Activated CD4-positive, alpha-beta T cell treated with anti-CD3 and anti-CD28 coated beads, Interleukin-2, amount 50 U/mL, for 48 hours (primary cell): ENCODE measurements around the gene USP44.
"Not testable (repeated sequence)": the region's sequence is repeated elsewhere in the genome, so short reads cannot be mapped to it uniquely, and the experiment has no call there.

Experiments used
- DNase-seq, 2 experiments: peaks; one replicate each; pipeline ENCODE4 v3.0.0-alpha.2; 2020

Gene USP44

DNA sequence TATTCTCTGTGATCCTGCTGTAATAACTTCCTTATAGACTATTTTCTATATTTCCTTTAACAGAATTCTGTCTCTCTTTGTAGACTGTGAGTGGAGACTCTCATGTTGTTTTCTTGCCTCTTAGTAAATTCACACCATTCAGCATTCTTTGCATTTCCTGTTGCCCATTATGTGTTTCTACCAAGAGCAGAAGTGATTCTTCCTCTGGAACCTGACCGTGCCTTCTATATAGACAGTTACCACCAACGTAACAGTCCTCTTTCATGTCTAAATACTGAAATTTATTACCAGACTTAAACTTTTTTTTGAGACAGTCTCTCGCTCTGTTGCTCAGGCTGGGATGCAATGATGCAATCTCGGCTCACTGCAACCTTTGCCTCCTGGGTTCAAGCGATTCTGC is 46.2 kb downstream of the USP44 start:
- DNase-seq: no peak

DNA sequence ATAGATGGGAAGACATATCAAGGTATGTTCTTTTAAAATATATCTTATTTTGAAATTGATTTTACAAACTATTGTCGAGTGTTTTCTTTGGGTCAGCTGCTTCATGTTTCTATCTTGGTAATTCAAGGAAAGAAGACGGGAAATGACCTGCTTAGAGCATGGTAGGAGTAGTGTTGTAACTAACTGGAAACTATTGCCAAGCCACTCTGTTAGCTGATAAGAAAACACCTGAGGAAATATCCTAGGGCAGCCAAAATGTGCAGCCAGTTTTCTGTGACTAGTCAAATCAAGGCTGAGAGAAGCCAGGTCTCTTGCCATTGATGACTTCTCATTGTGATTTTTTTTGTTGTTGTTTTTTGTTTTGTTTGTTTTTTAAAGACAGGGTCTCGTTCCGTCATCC is 47.1 kb downstream of the USP44 start:
- no peak for DNase-seq

DNA sequence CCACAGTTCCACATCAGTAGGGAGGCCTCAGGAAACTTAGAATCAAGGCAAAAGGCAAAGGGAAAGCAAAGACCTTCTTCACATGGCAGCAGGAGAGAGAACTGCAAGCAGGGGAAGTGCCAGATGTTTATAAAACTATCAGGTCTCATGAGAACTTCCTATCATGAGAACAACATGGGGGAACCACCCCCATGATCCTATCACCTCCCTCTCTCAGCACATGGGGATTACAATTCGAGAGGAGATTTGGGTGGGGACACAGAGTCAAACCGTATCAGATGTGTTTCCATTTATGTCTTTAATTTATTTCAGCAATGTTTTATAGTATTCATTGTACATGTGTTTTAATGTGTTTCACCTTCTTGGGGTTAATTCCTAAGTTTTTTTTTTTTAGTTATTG is 51.5 kb downstream of the USP44 start:
- DNase-seq: no peak

DNA sequence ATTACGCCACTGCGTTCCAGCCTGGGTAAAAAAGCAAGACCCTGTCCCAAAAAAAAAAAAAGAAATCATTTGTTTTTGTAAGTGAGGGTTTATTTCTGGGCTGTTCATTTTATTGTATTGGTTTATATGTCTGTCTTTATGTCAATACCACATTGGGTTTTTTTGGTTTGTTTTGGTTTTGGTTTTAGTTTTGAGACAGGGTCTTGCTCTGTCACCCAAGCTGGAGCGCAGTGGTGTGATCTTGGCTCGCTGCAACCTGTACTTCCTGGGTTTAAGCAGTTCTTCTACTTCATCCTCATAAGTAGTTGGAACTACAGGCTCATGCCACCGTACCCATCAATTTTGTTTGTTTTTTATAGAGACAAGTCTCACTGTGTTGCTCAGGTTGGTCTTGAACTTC is 52.3 kb downstream of the USP44 start:
- no peak for DNase-seq

DNA sequence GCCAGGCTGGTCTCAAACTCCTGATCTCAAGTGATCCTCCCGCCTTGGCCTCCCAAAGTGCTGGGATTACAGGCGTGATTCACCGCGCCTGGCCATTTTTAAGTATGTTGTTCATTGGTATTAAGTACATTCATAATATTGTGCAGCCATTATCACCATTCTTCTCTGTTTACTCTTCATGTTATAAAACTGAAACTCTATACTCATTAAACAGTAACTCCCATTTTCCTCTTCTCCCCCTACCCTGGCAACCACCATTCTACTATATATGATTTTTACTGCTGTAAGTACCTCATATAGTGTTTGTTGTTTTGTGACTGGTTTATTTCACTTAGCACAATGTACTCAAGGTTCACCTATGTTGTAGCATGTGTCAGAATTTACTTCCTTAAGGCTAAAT is 54.2 kb downstream of the USP44 start:
- DNase-seq: no peak

DNA sequence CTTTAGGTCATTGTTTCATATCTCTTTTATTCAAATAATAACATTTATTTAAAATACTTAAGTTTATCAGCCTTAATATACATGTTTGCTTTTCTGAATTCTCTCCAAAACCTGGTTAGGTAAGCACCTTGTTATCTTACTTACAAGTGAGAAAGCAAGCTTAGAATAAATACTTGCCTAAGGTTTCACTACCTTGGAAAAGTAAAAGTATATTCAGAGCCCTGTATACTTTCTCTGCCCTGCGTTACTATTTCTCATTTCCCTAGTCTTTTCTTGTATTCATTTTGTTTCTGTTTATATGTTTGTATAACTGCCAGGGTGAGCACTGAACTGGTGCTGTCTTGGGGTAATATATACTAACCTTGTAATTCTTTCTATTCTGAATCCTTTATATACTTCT is 55.8 kb downstream of the USP44 start:
- no peak for DNase-seq

DNA sequence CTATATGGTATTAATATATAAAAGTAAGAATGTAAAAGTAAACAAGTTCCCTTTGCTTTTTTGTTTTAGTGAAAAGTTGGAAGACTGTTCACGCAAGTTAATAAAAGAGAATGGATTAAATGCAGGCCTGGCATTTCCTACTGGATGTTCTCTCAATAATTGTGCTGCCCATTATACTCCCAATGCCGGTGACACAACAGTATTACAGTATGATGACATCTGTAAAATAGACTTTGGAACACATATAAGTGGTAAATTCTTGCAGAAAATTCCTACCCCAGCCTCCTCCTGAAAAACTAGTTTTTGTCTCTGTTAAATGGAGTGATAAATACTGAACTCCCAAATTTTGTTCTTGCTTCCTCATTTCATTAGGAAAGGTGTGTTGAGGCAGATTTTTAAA is 56.4 kb downstream of the USP44 start:
- DNase-seq: no peak

DNA sequence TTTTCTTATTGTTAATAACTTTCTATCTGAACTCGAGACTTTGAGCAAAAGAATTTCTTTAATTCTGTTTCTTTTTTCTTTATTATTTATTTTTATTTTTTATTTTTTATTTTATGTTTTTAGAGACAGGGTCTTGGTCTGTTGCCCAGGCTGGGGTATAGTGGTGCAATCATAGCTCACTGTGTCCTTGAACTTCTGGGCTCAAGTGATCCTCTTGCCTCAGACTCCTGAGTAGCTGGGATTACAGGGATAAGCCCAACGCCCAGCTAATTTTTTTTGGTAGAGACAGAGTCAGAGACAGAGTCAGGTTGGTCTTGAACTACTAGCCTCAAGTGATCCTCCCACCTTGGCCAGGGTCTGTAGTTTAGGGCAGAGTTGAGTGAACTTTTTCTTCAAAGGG is 58.8 kb downstream of the USP44 start:
- no peak for DNase-seq

DNA sequence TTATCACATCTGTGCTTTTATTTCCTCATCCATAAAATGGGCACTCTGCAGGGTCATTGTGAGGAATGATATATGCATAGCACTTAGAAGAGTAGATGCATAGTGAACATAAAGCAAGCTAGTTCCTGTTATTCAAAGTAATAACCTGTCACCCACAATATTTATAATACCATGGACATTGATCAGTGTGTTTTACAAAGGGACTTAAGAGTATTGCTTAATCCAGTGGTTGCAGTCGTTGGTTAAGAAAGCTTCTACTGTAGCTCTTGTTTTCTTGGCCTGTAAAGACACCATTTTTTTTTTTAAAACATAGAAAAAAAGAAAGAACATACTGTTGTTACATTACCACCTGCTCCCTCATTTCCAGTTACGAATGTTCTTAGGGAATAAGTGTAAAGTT is 64.3 kb downstream of the USP44 start:
- no peak for DNase-seq

DNA sequence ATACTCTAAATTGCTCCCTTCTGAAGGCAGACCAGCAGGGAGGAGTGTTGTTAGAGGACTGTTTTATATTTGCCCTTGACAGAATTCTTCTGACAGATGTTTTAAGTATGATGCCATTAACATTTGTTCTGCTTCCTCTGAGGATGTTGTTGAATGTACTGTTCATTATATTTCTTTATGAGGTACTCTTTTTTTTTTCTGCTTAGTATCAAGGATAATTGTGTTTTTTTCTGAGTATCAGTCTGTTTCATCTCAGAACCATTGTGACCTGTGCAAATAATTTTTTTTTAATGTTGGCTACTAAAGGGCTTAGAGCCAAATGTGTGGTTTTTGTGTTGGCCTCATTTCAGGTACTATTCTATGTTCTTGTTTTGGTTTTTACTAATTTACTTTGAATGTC is 66.8 kb downstream of the USP44 start:
- no peak for DNase-seq

DNA sequence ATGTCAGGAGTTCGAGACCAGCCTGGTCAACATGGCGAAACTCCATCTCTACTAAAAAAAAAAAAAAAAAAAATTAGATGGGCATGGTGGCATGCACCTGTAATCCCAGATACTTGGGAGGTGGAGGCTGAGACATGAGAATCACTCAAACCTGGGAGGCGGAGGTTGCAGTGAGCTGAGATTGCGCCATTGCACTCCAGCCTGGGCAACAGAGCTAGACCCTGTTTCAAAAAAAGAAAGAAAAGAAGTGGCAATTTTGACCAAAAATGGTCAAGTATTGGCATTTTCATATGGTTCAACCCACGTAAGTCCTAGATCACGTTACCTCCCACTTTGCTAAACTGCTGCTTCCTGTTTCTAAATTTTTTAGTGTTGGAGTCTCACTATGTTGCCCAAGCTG is 68.7 kb downstream of the USP44 start:
- not testable (repeated sequence) for DNase-seq

DNA sequence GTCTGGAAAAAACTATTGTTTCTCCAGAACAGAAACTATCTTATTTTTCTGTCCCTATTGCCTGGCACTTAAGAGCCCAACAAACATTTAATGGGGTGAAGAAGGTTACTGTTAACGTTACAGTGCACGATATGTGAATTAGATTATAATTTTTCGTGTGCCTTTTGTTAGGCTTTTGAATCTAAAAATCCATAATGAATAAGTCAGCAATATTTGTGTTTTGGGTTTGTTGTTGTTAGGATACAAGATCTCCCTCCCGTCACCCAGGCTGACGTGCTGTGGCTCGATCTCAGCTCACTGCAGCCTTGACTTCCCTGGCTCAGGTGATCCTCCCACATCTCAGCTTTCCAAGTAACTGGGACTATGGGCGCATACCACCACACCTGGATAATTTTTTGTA is 69.4 kb downstream of the USP44 start:
- DNase-seq: no peak

DNA sequence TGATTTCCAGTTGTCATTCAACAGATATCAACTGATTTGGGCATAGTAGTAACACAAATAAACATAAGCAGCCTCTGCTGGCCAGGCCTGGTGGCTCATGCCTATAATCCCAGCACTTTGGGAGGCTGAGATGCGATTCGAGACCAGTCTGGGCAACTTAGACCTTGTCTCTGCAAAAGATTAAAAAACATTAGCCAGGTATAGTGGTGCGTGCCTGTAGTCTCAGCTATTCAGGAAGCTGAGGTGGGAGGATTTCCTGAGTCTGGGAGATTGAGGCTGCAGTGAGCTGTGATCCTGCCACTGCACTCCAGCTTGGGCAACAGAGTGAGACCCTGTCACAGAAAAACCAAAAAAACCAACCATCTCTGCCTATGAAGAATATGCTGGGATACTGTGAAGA is 70.2 kb downstream of the USP44 start:
- DNase-seq: no peak

DNA sequence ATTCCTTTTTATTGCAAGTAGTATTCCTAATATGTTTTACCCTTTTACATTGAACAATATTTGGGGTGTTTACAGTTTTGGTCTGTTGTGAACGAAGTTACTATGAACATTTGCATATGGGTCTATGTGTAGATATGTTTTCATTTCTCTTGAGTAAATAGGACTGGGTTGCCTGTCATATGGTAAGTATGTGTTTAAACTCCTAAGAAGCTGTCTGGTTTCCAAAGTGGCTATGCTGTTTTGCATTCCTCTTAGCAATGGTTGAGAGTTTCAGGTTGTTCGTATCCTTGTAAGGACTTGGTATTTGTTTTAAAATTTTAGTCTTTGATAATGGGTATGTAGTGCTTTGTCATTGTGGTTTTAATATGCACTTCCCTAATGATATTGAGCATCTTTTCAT is 71.0 kb downstream of the USP44 start:
- DNase-seq: no peak

DNA sequence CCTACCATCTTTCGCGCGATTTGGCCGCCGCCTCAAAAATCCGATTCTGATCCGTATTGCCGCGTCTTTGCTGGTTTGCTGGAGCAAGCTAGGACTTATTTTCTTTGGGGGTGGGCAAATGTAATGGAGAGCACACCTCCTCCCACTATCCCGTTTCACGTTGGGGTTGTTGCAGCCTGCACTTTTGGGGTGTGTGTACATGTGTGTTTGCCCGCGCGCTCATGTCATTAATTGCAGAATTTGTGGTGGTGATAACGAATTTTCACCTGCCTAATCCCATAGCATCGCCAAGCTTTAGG is 76.7 kb downstream of the USP44 start:
- no peak for DNase-seq

DNA sequence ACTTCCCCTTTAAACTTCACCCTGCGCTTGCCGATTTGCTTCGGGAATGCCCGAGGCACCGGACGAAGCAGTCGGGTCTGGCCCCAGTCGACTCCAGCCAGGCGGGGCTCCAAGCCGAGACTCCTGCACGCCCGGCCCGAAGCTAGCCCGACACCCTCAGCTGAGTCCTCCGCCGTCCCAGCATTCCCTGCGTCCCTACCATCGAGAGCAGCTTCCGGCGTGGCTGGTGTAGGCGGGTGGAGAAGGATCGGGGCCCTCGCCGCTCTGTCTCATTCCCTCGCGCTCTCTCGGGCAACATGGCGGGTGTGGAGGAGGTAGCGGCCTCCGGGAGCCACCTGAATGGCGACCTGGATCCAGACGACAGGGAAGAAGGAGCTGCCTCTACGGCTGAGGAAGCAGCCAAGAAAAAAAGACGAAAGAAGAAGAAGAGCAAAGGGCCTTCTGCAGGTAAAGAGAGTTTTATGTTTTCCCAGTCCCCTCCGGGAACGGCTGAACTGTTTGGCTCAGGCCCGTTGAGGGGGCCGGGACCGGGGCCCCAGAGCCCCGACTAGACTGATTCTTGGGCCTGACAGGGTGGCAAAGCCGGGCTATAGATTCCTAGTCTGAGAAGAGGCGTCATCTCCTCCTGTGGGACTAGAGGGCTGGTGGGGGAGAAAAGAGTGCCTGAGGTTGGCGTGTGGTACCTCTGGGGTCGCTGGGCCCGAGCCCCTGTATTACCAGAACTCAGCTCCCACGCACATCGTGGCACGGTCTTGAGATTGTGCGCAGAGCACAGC is 77.2 kb downstream of the USP44 start, which contains the start of gene METAP2:
METAP2 (plus strand) TSS at position 269 of the 776 bp plus-strand sequence; CDS start at position 297, 28 bp downstream.
- peak; percentile 94 to 95 for DNase-seq

DNA sequence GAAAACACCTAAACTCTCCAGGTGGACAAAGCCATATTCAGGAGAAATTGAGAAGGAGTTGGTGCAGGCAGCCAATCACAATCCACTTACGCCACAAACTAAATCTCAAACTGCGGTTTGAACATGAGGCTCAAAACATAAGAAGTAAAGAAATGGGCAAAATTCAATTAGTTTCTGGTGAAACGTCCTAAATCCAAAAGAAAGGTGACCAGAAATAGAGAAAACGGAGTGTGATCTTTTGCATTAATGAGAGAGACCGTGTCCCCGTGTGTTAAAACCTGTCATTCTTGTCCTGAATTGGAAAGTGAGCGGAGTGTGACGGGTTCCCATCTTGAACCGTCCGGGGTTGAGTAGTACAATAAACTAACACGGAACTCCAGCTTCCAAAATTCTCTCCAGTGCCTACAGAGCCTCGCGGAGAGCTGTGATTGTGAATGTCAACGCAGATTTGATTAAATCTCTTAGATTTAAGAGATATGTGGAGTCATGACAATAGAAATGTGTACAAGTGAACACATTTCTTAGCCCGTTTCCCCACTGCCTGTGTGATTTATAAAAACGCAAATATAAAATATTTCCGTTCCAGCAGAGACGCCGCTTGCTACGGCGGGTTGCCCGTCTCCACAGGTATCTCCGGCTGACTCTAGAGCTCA is 77.9 kb downstream of the USP44 start:
- DNase-seq: peak; percentile 29 to 45

DNA sequence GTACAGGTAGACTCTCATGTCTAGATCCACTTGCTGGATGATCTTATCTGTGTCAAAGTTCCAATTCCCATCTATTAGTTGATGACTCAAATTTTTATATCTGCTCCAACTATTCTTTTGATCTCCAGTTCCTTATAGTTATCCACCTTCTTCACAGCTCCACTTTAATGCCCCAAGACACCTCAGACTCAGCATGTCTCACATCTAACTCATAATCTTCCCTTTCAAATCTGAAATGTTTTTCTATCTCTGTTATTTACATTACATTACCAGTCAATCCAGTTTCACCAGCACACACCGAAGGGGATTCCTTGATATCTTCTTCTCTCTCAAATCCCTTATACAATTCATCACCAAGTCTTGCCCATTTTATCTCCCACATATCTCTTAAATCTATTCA is 81.0 kb downstream of the USP44 start:
- DNase-seq: no peak
